WERI-Rb-1 (cell line): ENCODE results near the gene PLEKHD1.

Source experiments
- DNase-seq: peaks from one replicate; pipeline ENCODE4 v3.0.0-alpha.2; 2020
- H3K27ac ChIP-seq: fragments of 250-450 bp; sonication (Bioruptor Pico); 2 replicates; pipeline ENCODE4 v1.5.1; 2020; ENCODE audit warnings: mild to moderate bottlenecking, moderate library complexity
- H3K27me3 ChIP-seq: fragments of 250-450 bp; sonication (Bioruptor Pico); 2 replicates; pipeline ENCODE4 v1.5.1; 2021; ENCODE audit warnings: mild to moderate bottlenecking, low read depth, moderate library complexity; ENCODE audit not compliant: insufficient read depth, severe bottlenecking
- H3K36me3 ChIP-seq: fragments of 250-450 bp; sonication (Bioruptor Pico); 2 replicates; pipeline ENCODE4 v1.5.1; 2020; ENCODE audit warnings: mild to moderate bottlenecking, moderate library complexity
- H3K4me3 ChIP-seq: 2 replicates; pipeline ENCODE4 v1.5.1; 2011; ENCODE audit warnings: low read depth, mild to moderate bottlenecking, control low read depth, low read length
- H3K9me3 ChIP-seq: fragments of 250-450 bp; sonication (Bioruptor Pico); 2 replicates; pipeline ENCODE4 v1.5.1; 2021; ENCODE audit warnings: mild to moderate bottlenecking, moderate library complexity; ENCODE audit not compliant: severe bottlenecking
- TF ChIP-seq, protein P1 (sequence below): IDR thresholded peaks from 2 replicates; pipeline ENCODE4 v1.5.1; 2011; ENCODE audit warnings: low read depth, mild to moderate bottlenecking, control low read depth, inconsistent platforms, low read length

Gene PLEKHD1

DNA sequence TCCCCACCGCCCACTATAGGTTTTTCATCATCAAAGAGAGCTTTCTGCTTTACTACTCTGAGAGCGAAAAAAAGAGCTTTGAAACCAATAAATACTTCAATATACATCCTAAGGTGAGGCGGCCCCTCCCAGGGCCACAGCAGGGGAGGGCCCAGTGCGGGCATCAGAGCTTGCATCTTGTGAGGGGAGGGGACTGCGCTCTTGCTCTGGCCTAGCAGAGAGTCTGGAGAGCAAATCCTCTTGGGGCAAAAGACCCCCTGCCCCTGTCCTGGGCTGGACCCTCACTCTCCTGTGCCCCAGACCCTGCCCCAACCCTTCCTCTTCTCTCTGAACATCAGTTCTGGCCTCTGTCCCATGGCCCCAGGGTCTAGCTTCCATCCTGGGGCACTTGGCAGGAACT is 15.6 kb downstream of the PLEKHD1 start:
- Histone ChIP-seq H3K36me3 (no peaks in the 10 kb centered on the region), H3K27me3 (no peaks in the 10 kb centered on the region), H3K9me3 (no peaks in the 10 kb centered on the region), H3K4me3 (no peak overlapping the region), H3K27ac (no peak overlapping the region)
- TF ChIP-seq, protein P1, sequence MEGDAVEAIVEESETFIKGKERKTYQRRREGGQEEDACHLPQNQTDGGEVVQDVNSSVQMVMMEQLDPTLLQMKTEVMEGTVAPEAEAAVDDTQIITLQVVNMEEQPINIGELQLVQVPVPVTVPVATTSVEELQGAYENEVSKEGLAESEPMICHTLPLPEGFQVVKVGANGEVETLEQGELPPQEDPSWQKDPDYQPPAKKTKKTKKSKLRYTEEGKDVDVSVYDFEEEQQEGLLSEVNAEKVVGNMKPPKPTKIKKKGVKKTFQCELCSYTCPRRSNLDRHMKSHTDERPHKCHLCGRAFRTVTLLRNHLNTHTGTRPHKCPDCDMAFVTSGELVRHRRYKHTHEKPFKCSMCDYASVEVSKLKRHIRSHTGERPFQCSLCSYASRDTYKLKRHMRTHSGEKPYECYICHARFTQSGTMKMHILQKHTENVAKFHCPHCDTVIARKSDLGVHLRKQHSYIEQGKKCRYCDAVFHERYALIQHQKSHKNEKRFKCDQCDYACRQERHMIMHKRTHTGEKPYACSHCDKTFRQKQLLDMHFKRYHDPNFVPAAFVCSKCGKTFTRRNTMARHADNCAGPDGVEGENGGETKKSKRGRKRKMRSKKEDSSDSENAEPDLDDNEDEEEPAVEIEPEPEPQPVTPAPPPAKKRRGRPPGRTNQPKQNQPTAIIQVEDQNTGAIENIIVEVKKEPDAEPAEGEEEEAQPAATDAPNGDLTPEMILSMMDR = no peak
- DNase-seq = no peak

DNA sequence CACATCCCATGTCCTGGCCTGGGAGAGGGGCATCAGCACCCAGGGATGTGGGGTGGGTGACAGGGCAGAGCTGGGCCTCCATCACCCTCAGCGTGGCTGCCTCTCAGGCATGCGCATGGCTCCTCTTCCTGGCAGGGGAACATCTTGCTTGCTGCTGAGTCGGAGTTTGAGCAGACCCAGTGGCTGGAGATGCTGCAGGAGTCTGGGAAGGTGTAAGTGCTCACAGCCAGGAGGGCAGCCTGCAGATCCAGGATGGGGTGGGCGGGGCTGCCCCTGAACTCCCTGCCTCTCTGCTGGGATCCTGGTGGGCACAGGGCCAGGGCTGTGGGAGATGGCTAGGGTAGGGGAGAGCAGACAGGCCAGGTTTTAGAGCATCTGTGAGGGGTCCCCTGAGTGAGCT is 16.2 kb downstream of the PLEKHD1 start:
- DNase-seq = no peak
- Histone ChIP-seq H3K27ac (no peak overlapping the region), H3K27me3 (no peaks in the 10 kb centered on the region), H3K9me3 (no peaks in the 10 kb centered on the region), H3K36me3 (no peaks in the 10 kb centered on the region), H3K4me3 (no peak overlapping the region)
- TF ChIP-seq, protein P1 = no peak

DNA sequence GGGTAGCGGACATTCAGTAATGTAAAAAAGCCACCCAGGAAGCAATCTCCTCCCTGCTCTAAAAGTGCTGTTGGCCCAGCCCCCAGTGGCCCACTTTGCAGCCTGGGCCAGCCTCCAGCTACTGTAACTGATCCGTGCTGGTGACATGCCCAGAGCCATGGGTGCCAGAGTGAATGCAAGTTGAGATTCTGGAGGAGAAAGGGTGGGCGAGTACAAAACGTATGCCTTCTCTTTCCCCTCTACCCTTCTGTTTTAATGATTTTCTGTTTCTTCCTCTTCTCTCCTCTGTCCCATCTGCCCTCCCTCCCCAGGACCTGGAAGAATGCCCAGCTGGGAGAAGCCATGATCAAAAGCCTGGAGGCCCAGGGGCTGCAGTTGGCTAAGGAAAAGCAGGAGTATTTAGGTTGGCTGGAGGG is 16.9 kb downstream of the PLEKHD1 start:
- no peaks in the 10 kb centered on the region for H3K9me3 ChIP-seq
- H3K36me3 ChIP-seq = no peaks in the 10 kb centered on the region
- H3K27ac ChIP-seq = no peak overlapping the region
- no peak overlapping the region for H3K4me3 ChIP-seq
- TF ChIP-seq, protein P1 = no peak
- no peak for DNase-seq
- H3K27me3 ChIP-seq = no peaks in the 10 kb centered on the region

DNA sequence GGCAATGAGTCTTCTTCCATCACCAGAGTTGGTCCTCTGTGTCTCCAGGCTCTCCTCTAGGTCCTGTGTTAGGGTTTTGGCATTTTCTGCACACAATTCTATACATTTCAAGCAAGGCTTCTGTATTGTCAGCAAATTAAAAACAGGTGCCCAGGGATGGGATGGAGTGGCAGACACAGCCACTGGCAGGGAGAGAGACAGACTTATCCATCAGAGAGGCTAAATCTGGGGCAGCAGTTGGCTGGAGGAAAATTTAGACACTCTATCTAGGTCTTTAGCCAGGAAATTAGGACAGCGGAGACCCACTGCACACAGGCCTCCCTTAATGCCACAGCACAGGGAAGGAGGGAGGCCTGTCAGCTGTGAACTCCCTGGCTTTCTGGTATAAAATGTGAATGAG is 20.2 kb downstream of the PLEKHD1 start:
- Histone ChIP-seq H3K9me3 (no peaks in the 10 kb centered on the region), H3K36me3 (no peaks in the 10 kb centered on the region), H3K27me3 (no peaks in the 10 kb centered on the region), H3K4me3 (no peak overlapping the region), H3K27ac (no peak overlapping the region)
- DNase-seq = no peak
- TF ChIP-seq, protein P1 = no peak

DNA sequence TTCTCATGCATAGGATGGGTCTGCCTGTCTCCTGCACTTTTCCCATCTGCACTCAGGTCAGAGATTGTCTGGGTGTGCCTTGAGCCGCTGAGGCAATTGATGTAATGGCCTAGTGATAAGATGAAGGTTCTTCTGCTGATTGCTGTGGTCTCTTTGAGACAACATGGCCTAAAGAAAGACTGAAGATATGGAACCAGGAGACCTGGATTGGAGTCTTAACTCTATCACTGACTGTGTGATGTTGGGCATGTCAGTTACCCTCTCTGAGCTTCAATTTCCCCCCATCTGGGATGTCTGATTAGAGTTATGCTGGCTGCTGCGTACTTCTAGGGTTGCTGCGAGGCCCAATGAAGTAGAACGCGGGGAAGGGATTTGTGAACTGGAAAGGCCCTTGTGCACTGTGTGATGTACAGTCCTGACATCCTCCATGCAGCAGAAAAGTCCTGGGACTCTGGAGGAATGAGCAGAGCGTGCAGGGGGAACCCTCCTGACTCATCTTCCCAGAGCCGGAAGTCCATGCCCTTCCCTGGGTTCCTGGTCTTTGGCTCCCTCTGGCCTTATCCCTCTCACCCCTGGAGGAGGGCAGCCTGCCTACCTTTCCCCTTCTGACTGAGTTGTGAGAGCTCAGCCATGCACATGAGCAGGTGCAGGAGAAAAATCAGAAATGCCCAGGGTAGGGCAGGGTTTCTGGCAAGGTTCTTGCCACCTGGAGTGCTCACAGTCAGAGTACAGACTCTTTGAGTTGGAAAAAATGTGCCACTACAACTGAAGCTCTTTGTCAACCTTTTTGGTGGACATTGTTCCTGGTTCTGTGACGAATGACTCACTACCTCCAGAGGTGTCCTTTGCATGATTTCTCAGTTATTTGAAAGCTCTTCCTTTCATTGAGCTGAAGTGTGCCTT is 21.1 kb downstream of the PLEKHD1 start:
- Histone ChIP-seq H3K27ac (no peak overlapping the region), H3K9me3 (no peaks in the 10 kb centered on the region), H3K4me3 (no peak overlapping the region), H3K36me3 (no peaks in the 10 kb centered on the region), H3K27me3 (no peaks in the 10 kb centered on the region)
- DNase-seq = no peak
- TF ChIP-seq, protein P1 = no peak

DNA sequence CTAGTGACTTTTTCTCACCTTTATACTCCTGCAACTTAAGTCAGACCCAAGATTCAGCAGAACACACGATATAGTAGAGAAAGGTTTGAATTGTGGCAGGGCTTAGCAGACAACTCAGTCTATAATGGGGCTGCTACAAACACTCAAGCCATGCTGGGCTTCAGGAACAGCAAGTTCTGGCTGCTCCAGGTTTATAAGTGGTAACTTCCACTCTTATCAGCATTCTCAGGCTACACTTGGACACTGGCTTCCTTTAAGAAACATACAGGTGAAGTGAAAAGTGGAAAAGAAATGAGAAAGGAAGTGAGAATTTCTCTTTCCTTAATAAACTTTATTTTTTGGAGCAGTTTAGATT is 21.7 kb downstream of the PLEKHD1 start:
- no peak for DNase-seq
- no peak overlapping the region for H3K27ac ChIP-seq
- no peaks in the 10 kb centered on the region for H3K36me3 ChIP-seq
- H3K27me3 ChIP-seq = no peaks in the 10 kb centered on the region
- no peak overlapping the region for H3K4me3 ChIP-seq
- H3K9me3 ChIP-seq = no peaks in the 10 kb centered on the region
- TF ChIP-seq, protein P1 = no peak
